HG03064 (cell line): ENCODE data around the gene PRKCA.
"Not testable (repeated sequence)": the region's sequence is repeated elsewhere in the genome, so short reads cannot be mapped to it uniquely, and the experiment has no call there.

Experiments
- ATAC-seq: cut with Tn5 transposase; IDR thresholded peaks from one replicate; pipeline ENCODE4 v1.9.1; 2021; ENCODE audit warnings: low read depth; ENCODE audit not compliant: unreplicated experiment

Gene PRKCA

GRCh38 chr17:66287911-66288310 is 14.5 kb upstream of the PRKCA start:
- no peak for ATAC-seq

- ATAC-seq: no peak
Observed at GRCh38 chr17:66290101-66290722, 12.2 kb upstream of the PRKCA start.

DNA sequence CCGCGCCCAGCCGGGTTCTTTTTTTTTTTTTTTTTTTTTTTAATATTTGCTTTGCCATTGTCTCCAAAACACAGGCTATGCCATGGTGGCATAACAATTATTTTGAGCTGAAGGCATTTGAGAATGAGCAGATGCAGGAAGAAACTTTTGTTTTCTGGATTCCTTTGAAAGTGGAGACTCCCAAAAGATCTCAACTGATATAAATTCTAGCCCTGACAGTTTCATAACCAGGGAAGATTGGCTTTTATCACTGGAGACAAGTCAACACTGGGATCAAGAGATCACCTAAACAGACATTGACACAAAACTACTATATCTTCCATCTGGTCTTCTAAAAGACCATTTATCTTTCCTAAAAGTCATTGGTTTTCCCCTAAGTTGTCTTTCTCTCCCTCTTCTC is 10.1 kb upstream of the PRKCA start:
- ATAC-seq: no peak

DNA sequence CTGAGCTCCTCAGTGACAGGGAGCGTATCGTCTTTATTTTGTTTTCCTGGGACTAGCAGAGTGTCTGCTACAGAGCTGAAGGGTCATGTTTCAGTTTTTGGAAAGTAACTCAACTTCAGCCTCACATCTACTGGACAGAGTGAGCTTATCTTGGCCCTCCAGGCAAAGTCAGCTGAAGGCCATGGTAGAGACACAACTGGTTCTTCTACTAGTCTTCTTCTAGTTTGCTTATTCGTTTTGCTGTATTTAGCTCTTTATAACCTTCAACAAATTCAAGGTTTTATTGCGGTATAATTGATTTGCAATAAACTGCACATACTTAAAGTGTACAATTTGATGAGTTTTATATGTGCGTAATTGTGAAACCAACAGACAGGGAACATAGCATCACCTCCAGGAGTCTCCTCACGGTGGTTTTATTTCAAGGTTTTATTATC is 6.1 kb upstream of the PRKCA start:
- no peak for ATAC-seq

DNA sequence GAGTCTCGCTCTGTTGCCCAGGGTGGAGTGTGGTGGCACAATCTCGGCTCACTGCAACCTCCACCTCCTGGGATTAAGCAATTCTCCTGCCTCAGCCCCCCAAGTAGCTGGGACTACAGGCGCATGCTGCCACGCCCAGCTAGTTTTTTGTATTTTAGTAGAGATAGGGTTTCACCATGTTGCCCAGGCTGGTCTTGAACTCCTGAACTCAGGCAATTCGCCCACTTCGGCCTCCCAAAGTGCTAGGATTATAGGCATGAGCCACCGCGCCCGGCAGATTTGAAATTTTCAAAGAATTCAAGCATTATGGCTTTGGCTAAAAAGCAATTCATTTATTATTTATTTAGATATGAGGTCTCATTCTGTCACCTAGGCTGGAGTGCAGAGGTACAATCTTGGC is 5.0 kb upstream of the PRKCA start:
- not testable (repeated sequence) for ATAC-seq

DNA sequence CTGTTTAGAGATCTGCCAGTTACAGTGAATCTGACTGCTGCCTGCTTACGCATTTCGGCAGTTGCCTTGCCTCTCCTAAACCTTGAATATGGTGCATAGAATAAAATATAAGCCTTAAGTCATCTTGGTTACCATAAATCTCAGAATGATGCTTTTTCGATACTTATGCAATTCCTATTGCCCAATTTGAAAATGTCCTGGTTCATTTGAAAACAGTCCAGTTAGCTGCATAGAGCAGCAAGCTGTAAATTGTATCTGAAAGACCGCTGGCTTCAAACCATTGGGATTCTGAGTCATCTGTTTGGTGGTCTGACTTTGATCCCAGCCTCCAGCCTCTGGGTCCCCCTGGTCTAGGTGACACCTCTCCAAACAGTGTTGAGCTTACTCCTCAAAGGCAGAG is 2.7 kb upstream of the PRKCA start:
- no peak for ATAC-seq

GRCh38 chr17:66300956-66301355 is 1.5 kb upstream of the PRKCA start:
- ATAC-seq: no peak

DNA sequence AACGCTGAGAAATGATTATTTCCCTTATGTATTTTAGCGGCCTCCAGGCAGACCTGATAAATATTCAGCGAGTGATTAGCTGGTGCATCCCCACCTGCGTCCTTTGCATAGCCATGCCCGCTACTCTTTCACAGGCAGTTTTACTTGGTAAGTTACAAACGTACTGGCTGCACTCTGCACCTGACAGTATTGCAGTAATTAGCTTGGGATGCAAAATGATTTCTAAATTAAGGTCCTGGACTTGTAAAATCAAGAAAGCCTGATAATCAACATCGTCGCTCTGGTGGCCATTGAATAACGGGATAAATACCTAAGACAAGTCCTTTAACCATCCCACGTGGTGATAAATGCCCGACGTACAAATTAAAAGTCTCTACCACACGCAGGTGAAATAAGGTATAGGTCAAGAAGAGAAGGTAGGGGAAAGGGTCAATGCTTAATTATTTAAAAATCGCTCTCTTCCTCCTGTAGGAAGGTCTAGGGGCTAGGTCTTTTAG is 998 bp upstream of the PRKCA start:
- ATAC-seq: no peak

- peak; percentile 37 for ATAC-seq
Observed at GRCh38 chr17:66302761-66303626, 581 bp downstream of the PRKCA start.

DNA sequence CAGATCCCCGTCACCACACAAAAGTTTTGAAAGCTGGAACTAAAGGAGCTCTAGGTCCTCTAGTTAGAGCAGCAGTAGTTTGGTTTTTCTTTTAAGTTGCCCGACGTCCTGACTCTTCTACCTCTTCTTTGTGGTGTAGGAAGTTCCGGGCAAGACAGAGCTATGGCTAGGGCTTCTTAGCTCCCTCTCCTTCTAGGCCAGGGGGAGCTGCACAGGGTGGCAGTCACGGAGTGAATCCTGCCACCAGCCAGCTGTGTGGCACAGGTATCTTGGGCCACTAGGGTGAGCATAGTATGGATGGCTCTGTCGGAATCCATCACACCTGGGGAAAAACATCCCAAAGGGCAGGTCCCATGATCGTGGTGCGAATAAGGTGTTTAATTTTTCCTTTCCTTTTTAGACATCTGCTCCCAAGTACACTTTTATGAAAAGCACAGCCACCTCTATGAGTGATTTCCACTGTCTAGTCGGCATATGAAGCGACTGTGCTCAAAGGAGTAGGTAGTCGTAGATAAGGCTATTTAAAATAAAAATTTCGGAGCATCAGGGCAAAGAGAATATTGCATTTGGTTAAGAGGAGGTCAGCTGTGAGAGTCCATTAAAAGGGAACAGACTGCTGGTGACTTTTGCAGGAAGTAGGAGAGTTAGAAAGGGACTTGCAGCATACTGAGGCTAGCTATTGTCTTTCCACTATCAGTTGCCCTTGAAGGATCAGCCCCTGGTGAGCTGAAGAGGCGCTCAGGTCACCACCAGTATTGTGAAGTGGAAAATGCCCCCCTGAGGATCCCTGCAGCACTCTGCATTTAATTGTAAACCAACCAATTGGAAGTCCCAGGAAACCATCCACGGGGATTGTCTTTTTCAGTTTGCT is 2.1 kb downstream of the PRKCA start:
- ATAC-seq: no peak

GRCh38 chr17:66306446-66306845 is 4.0 kb downstream of the PRKCA start:
- ATAC-seq: no peak

- no peak for ATAC-seq
Observed at GRCh38 chr17:66307257-66307656, 4.8 kb downstream of the PRKCA start.

DNA sequence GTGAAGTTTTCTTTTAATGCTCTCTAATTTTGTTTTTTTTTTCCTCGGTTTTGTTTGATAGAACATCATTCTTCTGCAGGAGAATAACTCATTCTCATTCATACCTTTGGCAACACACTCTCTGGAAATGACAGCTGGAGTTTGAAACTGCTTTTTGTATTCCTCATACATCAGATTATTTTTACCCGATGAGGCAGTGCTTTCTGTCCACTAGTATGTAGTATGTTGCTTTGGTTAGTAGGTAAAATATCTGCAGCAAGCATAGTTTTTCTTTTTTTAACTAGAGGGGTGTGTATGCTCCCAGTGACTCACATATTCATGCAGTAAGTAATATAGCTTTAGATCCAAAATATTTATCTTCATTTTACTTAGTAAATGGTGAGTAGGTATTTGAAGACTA is 6.4 kb downstream of the PRKCA start:
- no peak for ATAC-seq

DNA sequence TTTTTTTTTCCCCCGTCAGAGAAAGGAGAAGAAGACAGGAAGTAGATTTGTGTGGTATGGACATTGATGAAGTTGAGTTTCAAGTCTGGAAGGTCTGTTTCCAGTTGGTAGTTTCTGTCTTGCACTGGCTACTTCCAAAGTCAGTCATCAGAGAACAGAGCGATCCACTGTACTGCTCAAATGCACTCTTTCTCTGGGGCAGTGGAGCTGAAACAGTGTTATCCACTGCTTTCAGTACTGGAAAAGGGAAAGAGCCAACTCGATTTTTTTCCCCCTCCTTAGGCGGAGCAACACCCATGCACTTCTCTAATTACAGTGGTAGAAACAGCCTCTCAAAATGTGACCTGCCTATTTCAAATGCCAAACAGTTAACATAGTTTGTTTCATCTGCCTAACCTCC is 7.4 kb downstream of the PRKCA start:
- ATAC-seq: no peak

DNA sequence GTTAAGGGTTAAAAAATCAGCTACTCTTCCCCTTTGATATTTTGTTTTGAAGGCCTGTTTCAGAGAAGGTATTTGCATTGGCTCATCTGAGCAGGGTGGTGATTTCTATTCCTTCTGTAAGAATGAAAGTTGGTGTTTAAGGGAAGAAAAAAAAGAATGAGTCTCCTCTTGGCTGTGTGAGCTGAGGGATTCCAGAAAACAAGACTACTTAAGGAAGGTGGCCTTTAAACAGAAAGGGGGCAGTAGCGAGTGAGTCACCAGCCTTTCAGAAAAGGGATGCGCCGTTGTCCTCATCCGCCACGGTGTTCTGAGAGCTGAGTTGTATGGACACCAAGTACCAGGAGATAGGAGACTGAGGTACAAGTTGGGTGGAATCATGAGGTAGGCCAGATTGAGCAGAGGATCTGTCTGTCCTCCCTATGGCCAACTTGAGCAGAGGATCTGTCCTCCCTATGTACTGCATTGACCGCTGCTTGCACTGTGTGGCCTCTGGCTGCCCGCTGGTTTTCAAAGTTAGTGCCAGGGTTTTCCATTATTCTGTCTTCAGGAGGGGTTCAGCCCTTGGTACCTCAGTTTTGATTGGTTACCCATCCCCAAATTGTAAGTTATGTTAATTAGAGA is 8.2 kb downstream of the PRKCA start:
- no peak for ATAC-seq

DNA sequence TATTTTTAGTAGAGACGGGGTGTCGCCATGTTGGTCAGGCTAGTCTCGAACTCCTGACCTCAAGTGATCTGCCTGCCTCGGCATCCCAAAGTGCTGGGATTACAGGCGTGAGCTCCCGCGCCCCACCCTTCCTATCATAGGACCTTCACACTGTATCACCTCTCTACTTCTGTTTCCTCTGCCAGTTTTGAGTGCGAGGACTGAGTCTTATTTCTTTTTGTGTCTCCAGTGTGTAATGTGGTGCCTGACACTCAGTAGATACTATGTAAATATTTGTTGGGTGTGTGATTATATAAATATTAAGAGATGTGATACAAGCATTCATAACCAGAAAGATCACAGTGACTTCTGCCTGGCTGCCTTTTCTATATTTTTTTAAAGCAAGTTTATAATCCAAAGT is 10.5 kb downstream of the PRKCA start:
- no peak for ATAC-seq

- no peak for ATAC-seq
Observed at GRCh38 chr17:66313325-66313724, 10.9 kb downstream of the PRKCA start.

DNA sequence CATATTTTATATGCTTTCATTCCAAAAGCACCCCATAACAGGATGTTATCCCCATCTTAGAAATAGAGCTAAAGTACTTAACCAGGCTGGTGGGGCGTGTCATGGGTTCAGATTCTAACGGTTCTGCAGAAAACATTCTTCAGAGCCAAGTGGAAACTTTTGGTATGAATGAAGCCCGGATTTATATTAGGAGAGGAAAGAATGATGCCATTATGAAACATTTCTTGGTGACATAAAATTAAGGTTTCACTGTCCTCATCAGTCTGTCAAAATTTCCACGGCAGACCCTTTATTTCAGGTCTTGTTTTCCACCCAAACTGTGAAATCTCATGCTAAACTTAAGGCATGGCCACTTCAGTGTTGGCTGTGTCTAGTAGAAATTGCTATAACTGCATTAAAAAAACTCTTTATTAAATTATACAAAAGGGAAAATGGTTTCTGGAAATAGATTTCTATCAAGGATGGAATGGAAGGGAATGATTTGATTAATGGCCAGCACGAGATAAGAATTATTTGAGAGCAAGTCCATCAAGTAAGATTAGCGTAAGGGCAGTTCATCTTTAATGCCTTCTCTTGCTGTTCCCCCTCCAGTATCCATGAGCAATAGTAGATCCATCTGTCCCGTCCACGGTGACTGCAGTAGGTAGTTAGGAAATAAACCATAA is 11.7 kb downstream of the PRKCA start:
- ATAC-seq: no peak

- ATAC-seq: no peak
Observed at GRCh38 chr17:66317629-66318028, 15.2 kb downstream of the PRKCA start.

DNA sequence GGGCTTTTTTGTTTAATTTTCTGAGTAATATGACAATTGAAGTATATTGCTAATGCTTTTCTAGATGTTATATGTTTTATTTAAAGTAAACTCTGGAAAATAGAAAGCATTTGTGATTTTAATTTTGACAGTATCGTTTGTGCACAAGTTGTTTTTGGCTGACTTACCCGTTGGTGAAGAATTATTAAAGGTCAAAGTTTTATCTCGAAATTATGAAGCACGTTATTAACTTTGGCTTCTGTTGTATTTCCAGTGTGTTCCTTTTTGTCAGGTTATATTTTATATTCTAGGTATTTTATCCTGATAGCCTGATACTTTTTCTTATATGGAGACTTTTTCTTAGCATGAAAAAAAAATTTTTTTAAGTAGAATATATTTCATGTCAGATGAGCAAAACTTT is 16.8 kb downstream of the PRKCA start:
- ATAC-seq: no peak
